GM18505 (cell line): ENCODE results near the gene MBNL1.
A peak's percentile ranks its signal among the peaks of the same experiment; 100 is the strongest.

ENCODE experiments used
- ATAC-seq: cut with Tn5 transposase; IDR thresholded peaks from one replicate; pipeline ENCODE4 v1.9.1; 2021; ENCODE audit not compliant: unreplicated experiment
- POLR2A ChIP-seq: IDR thresholded peaks from 4 replicates; pipeline ENCODE4 v1.6.1; 2011; ENCODE audit warnings: borderline replicate concordance; ENCODE audit not compliant: insufficient read depth, insufficient read length; ENCODE audit errors: extremely low read depth

MBNL1 gene

GRCh38 chr3:152338159-152338720 is 69.5 kb downstream of the MBNL1 start:
- ATAC-seq: no peak
- TF ChIP-seq POLR2A: no peak

- no peak for TF ChIP-seq POLR2A
- ATAC-seq: no peak
Measured at GRCh38 chr3:152339881-152340505, 71.3 kb downstream of the MBNL1 start.

- no peak for ATAC-seq
- no peak for TF ChIP-seq POLR2A
Measured at GRCh38 chr3:152345233-152345632, 76.5 kb downstream of the MBNL1 start.

DNA sequence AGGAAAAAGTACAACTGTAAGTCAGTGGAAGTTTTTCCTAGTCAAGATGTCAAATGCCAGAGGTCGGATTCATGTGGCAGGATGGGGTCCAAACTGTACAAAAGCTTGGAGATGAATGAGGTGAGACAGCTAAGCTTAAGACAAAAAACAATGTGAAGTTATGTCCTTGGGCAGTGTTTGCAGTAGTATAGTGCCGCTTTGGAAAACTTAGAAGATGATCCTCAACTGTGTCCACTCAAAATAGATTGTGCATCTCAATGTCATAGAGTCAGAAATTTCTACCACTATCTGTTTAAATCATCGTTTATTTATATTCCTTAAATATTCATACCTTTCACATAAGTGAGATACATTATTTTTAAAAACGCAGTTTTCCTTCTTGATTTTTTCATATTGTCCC is 77.3 kb downstream of the MBNL1 start:
- ATAC-seq: no peak
- no peak for TF ChIP-seq POLR2A

DNA sequence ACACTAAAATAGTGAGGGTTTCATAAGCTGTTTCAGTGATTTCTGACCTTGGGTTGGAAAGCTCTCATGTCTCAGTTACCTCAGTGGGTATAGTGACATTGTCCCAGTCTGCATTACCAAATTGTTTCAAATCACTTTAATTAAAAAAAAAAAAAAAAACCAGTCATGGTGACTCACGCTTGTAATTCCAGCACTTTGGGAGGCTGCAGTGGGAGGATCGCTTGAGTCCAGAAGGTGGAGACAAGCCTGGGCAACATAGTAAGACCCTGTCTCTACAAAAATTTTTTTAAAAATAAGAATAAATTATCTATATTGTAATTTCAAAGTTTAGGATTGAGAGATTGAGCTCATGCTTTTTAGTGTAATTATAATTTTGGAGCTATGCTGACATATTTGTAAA is 78.0 kb downstream of the MBNL1 start:
- no peak for TF ChIP-seq POLR2A
- ATAC-seq: no peak

DNA sequence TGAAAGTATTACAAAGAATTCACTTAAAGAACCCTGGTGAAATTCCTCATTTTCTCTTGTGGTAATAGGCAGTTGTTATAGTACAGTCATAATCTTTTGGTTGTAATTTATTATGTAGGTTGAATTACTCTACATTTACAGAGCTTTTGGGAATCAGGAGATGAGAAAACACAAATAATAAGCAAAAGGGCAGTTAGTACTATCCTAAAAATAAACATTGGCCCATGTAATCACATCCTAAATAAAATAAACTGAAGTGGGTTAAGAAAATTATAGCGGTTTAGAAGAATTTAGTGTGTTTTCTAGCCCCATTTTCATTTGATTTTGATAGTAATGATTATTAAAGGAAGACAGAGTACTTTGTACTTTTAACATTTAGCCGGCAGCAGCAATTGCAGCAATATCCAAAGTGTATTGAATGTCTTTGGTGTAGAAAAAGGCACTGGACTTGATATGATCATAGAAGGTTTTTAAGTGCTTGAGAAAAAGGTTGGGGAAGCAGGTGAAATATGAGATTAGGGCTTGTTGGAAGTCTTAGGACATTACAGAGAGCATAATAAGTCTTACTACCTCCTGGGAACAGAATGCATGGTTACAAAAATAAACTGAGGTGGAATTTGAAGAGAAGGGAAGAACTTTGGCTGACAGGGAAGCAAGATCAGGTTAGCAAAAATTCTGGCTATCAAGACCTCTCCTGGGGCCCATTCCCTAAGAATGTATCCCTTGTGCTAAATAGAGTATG is 79.9 kb downstream of the MBNL1 start:
- no peak for ATAC-seq
- no peak for TF ChIP-seq POLR2A

DNA sequence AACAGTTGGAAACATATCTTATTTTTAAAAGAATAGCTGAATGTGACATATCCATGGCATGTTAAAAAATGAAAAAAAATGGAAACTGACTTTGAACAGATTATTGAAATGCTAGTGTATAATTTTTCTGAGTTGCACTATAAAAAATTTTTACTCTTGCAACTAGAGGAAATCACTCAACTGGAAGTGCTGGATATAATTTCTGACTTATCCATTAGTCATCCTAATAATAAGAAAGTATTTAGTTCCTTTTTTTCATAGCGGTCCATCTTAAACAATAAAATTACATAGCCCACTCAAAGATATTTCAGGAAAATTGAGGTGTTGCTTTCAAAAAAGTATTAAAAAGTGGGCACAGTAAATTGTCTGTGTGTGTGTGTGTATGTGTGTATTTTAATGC is 80.7 kb downstream of the MBNL1 start:
- no peak for TF ChIP-seq POLR2A
- no peak for ATAC-seq

DNA sequence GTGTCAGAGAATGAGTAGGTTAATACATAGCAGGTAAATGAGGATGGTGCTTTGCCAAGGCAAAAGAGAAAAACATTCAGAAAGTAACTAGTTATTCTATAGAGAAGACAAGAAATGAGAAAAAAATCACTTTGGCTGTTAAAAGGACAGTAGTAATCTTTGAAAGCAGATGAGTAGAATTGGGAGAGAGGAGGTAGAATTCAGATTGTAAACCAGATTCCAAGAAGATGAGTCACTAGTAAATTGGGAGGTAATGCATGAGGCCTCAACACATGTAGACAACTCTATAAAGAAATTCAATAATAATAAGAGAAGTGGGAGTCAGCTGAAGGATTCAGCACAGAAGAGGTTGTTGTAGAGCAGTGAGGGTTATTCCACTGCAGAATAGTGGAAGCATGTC is 81.4 kb downstream of the MBNL1 start:
- no peak for TF ChIP-seq POLR2A
- no peak for ATAC-seq

- no peak for ATAC-seq
- no peak for TF ChIP-seq POLR2A
Measured at GRCh38 chr3:152350776-152351175, 82.0 kb downstream of the MBNL1 start.

GRCh38 chr3:152352554-152352953 is 83.8 kb downstream of the MBNL1 start:
- ATAC-seq: no peak
- TF ChIP-seq POLR2A: no peak

DNA sequence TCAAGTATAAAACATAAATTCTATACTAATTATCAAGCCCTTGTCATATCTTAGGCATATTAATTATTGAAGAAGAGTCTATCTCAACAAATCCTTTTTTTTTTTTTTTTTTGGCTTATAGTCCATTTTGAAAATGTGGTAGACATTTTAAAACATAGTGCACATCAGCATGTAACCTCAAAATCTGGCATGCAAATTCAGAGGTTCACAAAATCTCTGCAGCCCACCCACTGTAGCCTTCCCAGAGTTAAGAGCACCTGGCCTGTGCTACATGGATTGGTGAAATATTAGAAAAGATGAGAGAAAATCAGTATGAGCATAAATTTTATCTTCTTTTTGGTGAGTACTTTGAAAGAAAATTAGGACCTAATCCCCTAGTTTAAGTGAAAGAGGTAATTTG is 84.8 kb downstream of the MBNL1 start:
- no peak for TF ChIP-seq POLR2A
- no peak for ATAC-seq

DNA sequence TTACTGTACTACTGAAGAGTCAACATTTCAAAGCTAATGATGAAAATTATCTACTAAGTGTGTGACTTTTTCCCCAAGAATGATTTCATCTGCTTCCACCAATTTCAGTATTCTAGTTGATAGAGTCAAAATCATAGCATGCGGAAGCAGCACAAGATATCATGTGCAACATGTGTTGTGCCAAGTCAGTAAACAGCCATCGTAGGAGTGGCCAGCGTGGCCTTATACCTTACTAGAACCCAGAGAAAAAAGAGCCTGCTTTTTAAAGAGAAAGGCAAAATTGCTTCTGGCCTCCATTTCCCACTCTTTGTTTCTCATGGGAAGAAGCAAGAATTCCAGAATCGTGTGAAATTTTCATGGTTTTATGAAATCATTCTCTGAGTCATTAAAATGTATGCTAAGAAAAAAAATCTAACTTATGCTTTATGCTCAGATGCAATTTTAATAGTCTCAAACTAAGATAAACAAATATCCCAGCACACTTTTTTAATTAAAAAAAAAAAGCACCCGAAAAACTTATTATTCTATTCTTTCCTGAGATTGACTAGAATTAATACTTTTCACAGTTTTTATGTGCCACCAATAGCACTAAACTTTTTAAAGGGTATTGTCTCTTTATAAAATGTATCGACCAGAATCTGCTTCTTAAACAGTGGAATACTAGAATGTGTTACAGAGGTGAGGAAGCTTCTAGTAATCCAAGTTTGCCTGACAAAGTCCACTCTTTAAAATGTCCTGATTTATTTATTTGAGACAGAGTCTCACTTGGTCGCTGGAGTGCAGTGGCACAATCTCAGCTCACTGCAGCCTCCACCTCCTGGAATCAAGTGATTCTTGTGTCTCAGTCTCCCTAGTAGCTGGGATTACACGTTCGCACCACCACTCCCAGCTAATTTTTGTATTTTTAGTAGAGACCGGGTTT is 87.3 kb downstream of the MBNL1 start:
- ATAC-seq: no peak
- TF ChIP-seq POLR2A: no peak

DNA sequence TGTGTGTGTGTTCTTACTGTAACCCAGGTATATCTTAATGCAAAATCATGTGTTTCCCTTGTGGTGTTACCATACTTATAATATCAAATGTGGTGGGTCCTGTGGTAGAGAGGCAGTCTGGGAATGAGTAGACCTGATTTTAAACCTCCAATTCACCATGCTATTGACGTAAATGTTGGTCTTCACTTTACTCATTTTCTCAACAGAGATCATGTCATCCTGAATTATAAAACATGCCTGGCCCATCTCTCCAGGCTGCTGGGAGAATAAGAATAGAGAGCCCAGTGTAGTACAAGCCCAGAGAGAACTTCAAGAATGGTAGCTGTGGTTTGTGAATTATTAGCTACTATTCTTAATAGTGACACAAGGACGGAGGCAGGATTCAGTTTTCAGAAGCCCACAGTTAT is 88.1 kb downstream of the MBNL1 start:
- no peak for TF ChIP-seq POLR2A

More for the DNA sequence above, 88.1 kb downstream of the MBNL1 start:
- ATAC-seq: peak; percentile 46
